Coronary artery (tissue), 2 donors: ENCODE results near the gene MASP2.
"Not testable (repeated sequence)": the region's sequence is repeated elsewhere in the genome, so short reads cannot be mapped to it uniquely, and the experiment has no call there.

ENCODE experiments used
- DNase-seq: peaks from one replicate; pipeline ENCODE4 v3.0.0-alpha.2; 2017; ENCODE audit warnings: low spot score
- H3K27ac ChIP-seq, 2 donors: fragments of 200-600 bp; sonication (generic); one replicate each; pipeline ENCODE4 v1.5.1; 2016 to 2019
- H3K4me3 ChIP-seq: fragments of 200-600 bp; sonication (generic); 2 replicates; pipeline ENCODE4 v1.5.1; 2016; ENCODE audit warnings: mild to moderate bottlenecking, moderate library complexity
- CTCF ChIP-seq: fragments of 200-600 bp; sonication (generic); IDR thresholded peaks from one replicate; pipeline ENCODE4 v1.5.1; 2019; ENCODE audit warnings: antibody characterized with exemption

MASP2 gene

GRCh38 chr1:11046625-11047365, at the start of gene MASP2:
MASP2 (minus strand) TSS chr1:11047239; CDS start chr1:11047207, 32 bp downstream.
- Histone ChIP-seq H3K4me3 (no peak within 1 kb of the TSS), H3K27ac (no peak within 1 kb of the TSS)
- TF ChIP-seq CTCF: no peak
- DNase-seq: no peak

GRCh38 chr1:11083784-11084183, 36.7 kb upstream of the MASP2 start:
- H3K4me3 ChIP-seq, DNase-seq: not testable (repeated sequence)

GRCh38 chr1:11080931-11081330, 33.9 kb upstream of the MASP2 start:
- DNase-seq: no peak
- no peak for TF ChIP-seq CTCF
- Histone ChIP-seq H3K27ac (no peak overlapping the region), H3K4me3 (no peak overlapping the region)

More at GRCh38 chr1:11083784-11084183, 36.7 kb upstream of the MASP2 start:
- H3K27ac ChIP-seq: not testable (repeated sequence)

- H3K27ac ChIP-seq: no peak overlapping the region
- no peak overlapping the region for H3K4me3 ChIP-seq
- TF ChIP-seq CTCF: no peak
- DNase-seq: no peak
Observed at GRCh38 chr1:11078631-11079030, 31.6 kb upstream of the MASP2 start.

GRCh38 chr1:11073398-11073797, 26.4 kb upstream of the MASP2 start:
- not testable (repeated sequence) for H3K4me3 ChIP-seq, H3K27ac ChIP-seq, DNase-seq

GRCh38 chr1:11072216-11072917, 25.3 kb upstream of the MASP2 start:
- no peak overlapping the region for H3K4me3 ChIP-seq
- no peak for TF ChIP-seq CTCF
- DNase-seq: no peak

GRCh38 chr1:11071463-11072215, 24.6 kb upstream of the MASP2 start:
- no peak overlapping the region for H3K4me3 ChIP-seq
- TF ChIP-seq CTCF: no peak
- no peak overlapping the region for H3K27ac ChIP-seq
- DNase-seq: no peak

More at GRCh38 chr1:11072216-11072917, 25.3 kb upstream of the MASP2 start:
- H3K27ac ChIP-seq: no peak overlapping the region
